Central memory CD4-positive, alpha-beta T cell (primary cell): Measurements from ENCODE around the gene PUS7L.
A peak's percentile ranks its signal among the peaks of the same experiment; 100 is the strongest.
"Not testable (repeated sequence)": the region's sequence is repeated elsewhere in the genome, so short reads cannot be mapped to it uniquely, and the experiment has no call there.

Source experiments
- DNase-seq: peaks from one replicate; pipeline ENCODE4 v3.0.0; 2022
- total RNA-seq, 3 experiments: gene quantifications; one replicate each; lab custom pipeline; 2026; lab: John Stamatoyannopoulos, UW

Gene PUS7L, protein sequence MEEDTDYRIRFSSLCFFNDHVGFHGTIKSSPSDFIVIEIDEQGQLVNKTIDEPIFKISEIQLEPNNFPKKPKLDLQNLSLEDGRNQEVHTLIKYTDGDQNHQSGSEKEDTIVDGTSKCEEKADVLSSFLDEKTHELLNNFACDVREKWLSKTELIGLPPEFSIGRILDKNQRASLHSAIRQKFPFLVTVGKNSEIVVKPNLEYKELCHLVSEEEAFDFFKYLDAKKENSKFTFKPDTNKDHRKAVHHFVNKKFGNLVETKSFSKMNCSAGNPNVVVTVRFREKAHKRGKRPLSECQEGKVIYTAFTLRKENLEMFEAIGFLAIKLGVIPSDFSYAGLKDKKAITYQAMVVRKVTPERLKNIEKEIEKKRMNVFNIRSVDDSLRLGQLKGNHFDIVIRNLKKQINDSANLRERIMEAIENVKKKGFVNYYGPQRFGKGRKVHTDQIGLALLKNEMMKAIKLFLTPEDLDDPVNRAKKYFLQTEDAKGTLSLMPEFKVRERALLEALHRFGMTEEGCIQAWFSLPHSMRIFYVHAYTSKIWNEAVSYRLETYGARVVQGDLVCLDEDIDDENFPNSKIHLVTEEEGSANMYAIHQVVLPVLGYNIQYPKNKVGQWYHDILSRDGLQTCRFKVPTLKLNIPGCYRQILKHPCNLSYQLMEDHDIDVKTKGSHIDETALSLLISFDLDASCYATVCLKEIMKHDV
- 56.9 to 97.5 (median 91.2) reads per million in 3 experiments for total RNA-seq

- DNase-seq, result peak; percentile 93
Measured at GRCh38 chr12:43758728-43759563, at the start of gene PUS7L, which contains the start of gene IRAK4. Gene PUS7L, minus strand, starts transcription at chr12:43758790. Its CDS starts 3,545 bp downstream, at chr12:43755245. Gene IRAK4, plus strand, starts transcription at chr12:43758951. Its CDS starts 9,161 bp downstream, at chr12:43768112.

DNA sequence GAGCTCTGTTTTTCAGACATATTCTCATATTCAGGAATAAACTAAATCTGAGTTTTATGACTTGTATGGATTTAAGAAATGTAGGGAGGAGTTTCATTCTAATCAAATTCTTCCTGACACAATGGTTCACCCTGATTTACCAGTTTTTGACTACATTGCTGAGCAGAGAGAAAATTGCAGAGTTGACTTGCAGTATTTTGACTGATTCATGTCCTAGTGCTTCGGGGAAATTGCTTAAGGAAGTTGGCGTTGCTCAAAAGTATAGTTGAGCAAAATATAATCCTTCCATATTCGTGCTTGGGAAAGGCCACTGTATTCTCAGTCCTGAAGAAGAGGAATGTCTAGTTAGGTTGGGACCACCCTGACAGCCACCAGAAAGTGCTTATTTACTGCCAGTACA, 48.8 kb upstream of the PUS7L start:
- DNase-seq, result no peak

DNA sequence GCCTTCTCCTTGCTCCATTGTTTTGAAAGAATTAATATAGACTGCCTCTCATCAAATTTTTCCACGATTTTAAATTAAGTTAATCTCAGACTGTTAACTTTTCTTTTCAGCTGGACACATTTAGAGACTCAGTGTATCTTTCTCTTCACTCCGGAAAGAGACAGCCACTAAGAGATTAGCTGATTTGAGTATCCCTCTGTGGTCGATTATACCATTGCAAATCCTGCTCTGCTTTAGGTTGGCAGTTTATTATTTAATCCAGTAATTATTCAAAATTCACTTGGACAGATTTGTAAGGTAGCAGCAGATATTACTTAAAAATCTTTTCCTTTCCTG, 48.1 kb upstream of the PUS7L start:
- no peak for DNase-seq

GRCh38 chr12:43805860-43806736, 47.5 kb upstream of the PUS7L start, which contains the start of gene TWF1:
Gene TWF1, minus strand, starts transcription at chr12:43806317. Its CDS starts 72 bp downstream, at chr12:43806245.
- DNase-seq, result peak; percentile 86

GRCh38 chr12:43805149-43805859, 46.7 kb upstream of the PUS7L start:
- DNase-seq, result peak; percentile 12

GRCh38 chr12:43797561-43798217, 39.1 kb upstream of the PUS7L start:
- DNase-seq, result no peak

GRCh38 chr12:43795716-43796280, 37.2 kb upstream of the PUS7L start:
- DNase-seq, result no peak

DNA sequence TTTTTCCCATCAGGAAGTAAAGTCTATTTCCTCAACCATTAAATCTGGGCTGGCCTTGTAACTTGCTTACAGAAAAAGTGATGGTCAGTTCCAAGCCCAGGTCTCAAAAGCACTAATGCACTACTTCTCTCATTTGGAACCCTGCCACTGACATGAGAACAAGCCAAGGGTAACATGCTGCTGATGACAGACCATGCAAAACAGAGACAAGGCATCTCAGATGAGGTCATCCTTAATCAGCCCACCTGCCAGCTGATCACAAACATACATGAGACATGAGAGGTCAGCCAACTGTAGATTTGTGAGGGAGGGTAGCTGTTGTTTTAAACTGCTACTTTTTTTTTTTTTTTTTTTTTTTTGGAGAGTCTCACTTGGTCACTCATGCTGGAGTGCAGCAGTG, 31.4 kb upstream of the PUS7L start:
- no peak for DNase-seq

DNA sequence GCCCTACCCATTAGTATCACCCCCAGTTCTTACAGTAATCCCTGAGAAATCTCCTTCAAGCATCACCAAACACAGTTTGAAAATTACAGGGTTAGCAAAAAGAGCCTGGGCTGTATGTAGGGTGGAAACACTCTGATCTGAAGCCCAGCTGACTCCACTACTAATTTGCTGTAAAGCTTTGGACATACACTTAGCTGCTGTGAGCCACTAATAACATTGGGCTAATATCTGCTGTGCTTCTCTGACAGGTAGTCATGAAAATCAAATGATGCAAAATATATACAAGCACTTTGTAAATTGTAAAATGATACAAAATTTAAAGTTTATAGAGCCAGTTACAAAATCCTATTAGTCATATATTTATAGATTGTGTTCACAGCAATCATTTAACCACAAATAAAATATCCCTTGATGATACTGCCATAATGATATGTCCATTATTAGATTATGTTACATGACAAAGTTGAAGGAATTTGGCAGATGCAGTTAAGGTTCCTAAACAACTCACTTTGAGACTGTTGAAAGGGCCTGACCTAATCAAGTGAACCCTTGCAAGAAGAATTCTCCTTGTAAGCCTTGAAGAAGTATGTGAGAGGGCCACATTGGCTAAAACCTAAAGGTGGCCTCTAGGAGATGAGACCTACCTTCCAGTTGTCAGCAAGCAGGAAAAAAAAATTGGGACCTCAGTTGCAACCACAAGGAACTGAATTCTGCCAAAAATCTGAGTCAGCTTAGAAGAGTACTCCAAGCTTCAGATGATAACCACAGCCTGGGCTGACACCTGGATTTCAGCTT, 28.5 kb upstream of the PUS7L start:
- DNase-seq, result no peak

GRCh38 chr12:43776498-43776897, 17.9 kb upstream of the PUS7L start:
- DNase-seq, result peak; percentile 12

DNA sequence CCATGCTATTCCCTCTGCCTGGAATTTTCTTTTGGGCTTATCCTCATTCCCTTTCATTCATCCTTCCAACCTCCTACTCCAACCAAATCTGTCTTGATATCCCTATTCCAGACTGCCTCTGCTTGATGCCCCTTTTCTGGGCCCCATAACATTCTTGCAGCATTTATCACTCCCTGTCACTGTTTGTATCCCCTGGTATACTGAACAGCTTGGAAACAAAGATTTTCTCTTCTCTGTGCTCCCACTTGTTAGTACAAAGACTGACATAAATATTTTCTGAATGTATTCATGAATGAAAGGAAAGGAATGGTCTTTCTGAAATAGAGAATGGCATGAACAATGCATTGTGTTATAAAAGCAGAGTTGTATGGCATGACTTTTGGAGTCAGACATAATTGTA, 7.7 kb upstream of the PUS7L start:
- DNase-seq, result no peak

GRCh38 chr12:43764528-43764927, 5.9 kb upstream of the PUS7L start:
- DNase-seq, result no peak

- DNase-seq, result no peak
Measured at GRCh38 chr12:43763769-43764168, 5.2 kb upstream of the PUS7L start.

DNA sequence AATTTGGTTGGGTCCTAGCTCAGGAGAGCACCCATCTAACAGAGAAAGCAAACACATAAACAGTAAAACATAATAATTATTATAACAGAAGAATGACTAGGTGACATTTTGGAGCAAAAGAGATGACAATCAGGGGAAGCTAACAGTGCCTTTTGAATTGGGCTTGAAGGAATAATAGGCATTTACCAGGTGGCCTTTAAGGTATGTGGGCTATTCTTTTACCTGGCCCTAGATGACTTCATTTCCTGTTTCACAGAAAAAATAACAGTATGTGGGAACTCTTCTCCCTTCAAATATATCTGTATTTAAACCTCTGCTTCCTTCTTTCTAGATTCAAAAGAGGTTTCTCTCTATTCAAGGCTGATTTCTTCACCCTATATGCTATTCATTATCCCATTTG, 4.0 kb upstream of the PUS7L start:
- no peak for DNase-seq

GRCh38 chr12:43761500-43761899, 2.9 kb upstream of the PUS7L start:
- no peak for DNase-seq

DNA sequence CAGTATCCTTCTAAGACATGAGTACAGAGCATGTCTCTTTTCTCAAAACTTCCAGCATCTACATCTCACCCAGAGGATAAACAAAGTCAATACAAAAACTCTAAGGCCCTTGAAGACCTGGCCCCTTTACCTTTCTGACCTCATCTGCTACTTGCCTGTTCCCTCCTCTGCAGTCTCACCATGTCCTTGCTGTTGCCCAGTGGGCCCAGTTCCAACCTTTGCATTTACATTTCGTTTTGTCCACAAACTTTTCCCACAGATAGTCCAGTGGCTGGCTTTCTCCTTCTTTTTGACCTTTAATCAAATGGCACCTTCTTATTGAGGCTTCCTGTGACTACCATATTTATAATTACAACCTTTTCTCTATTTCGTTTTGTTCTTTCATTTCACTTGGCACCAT, 1.8 kb upstream of the PUS7L start:
- DNase-seq, result no peak

- no peak for DNase-seq
Measured at GRCh38 chr12:43758247-43758727, 303 bp downstream of the PUS7L start.

DNA sequence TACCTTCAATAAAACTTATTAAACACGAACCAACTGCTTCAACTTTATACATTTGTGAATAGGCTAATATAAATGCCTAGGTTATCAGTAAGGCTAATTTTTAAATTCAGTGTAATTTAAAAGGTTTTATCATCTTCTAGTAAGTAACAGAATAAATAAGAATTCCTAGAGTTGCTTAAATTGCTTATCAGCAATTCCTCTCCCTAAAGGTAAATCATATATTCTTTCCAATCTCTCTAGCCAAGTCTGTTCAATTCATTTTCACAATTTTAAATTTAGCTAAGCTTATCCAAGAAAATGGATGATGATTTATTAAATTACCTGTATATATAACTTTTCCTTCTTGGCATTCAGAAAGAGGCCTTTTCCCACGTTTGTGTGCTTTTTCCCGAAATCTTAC, 4.6 kb downstream of the PUS7L start:
- DNase-seq, result no peak

DNA sequence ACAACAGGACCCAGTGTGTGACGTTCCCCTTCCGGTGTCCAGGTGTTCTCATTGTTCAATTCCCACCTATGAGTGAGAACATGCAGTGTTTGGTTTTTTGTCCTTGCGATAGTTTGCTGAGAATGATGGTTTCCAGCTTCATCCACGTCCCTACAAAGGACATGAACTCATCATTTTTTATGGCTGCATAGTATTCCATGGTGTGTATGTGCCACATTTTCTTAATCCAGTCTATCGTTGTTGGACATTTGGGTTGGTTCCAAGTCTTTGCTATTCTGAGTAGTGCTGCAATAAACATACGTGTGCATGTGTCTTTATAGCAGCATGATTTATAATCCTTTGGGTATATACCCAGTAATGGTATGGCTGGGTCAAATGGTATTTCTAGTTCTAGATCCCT, 7.2 kb downstream of the PUS7L start:
- DNase-seq, result not testable (repeated sequence)
